ENCODE results near the gene NUMB.

DNA sequence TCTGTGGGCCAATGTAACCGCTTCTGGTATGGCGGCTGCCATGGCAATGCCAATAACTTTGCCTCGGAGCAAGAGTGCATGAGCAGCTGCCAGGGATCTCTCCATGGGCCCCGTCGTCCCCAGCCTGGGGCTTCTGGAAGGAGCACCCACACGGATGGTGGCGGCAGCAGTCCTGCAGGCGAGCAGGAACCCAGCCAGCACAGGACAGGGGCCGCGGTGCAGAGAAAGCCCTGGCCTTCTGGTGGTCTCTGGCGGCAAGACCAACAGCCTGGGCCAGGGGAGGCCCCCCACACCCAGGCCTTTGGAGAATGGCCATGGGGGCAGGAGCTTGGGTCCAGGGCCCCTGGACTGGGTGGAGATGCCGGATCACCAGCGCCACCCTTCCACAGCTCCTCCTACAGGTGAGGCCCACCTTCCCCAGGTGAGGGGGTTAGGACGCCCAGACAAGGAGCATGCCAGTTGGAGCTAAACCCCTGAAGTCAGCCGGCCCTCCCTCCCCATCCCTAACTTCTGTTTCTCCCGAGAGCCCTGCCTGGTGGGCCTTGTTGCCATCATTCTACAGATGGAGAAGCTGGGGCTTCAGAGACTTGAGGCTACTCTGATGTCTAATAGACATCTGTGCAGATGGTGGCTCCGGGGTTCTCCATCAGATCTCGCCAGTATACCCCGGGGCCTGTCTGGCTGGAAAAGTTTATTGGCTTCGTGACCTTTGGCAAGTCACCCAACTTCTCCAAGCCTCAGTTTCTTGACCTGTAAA lies 195.7 kb downstream of the NUMB start:
- no peak for TF ChIP-seq EZH2 (IDR thresholded peaks at IDR 0.05; ENCODE audit: insufficient read depth, poor library complexity, severe bottlenecking)
- no peak for TF ChIP-seq EZH2phosphoT487 (IDR thresholded peaks at IDR 0.05; ENCODE audit: insufficient read depth, low read depth)

Data from GM23248 (cell line).